HCT116 (cell line): ENCODE data around the gene MCF2L. TPM values are rescaled to one million over a fixed set of nuclear protein-coding genes. Genes with fewer than 3 reads are reported as not detected.

ENCODE experiments used
- ATAC-seq: fragments of 200-7000 bp; cut with Tn5 transposase; 2 replicates; pipeline ENCODE4 v1.9.1; 2020; ENCODE audit warnings: mild to moderate bottlenecking, moderate library complexity
- BruUV-seq: library from RNA; stranded (reverse); fragments of 400-500 nt; replicated peaks from 2 replicates; lab custom pipeline; 2021; lab: Mats Ljungman, UMichigan
- CTCF ChIA-PET: fragments of 300-600 bp; sonication (Branson Sonifier 250); formaldehyde crosslinking; loops from one replicate; lab custom pipeline; 2021; ENCODE audit warnings: antibody characterized with exemption; lab: Charles Lee
- POLR2A ChIA-PET: fragments of 300-600, 350-600 bp; sonication (Branson Sonifier 250); formaldehyde crosslinking; loops from one replicate; lab custom pipeline; 2021; ENCODE audit warnings: antibody characterized with exemption; lab: Charles Lee
- RAD21 ChIA-PET, 2 experiments: fragments of 300-600 bp; sonication (Branson Sonifier 250); formaldehyde crosslinking; loops; one replicate each; lab custom pipeline; 2023; ENCODE audit warnings: low total read pairs in 2 of 2; ENCODE audit not compliant: uncharacterized antibody in 2 of 2, unreplicated experiment in 2 of 2, low non-redundant PET in 1 of 2; lab: Charles Lee
- DNase-seq: peaks from one replicate; pipeline ENCODE4 v3.0.0-alpha.2; 2010; ENCODE audit warnings: low read depth, low spot score
- H2AFZ ChIP-seq: fragments of 200-600 bp; shearing (Covaris generic), sonication (generic); 2 replicates; pipeline ENCODE4 v1.6.1; 2017; ENCODE audit warnings: low read depth, mixed run types, mixed read lengths, antibody characterized with exemption, low read length; ENCODE audit not compliant: poor library complexity, severe bottlenecking
- H3K27ac ChIP-seq: 2 replicates; pipeline ENCODE4 v1.5.1; 2012; ENCODE audit warnings: low read depth, low read length
- H3K27me3 ChIP-seq: fragments of 200-600 bp; sonication (generic); 2 replicates; pipeline ENCODE4 v1.6.1; 2016; ENCODE audit warnings: mixed run types, low read length, mixed read lengths; ENCODE audit not compliant: insufficient read depth
- H3K36me3 ChIP-seq, 2 experiments: fragments of 200-500 bp in 1 of 2; fragments of 200-600 bp in 1 of 2; sonication (Bioruptor generic) in 1 of 2; sonication (generic) in 1 of 2; 2 replicates each; pipeline versions ENCODE4 v1.5.1 to v1.6.1; 2014 to 2016; ENCODE audit warnings: low read length in 2 of 2, inconsistent platforms in 1 of 2, mixed read lengths in 1 of 2, mixed run types in 1 of 2; ENCODE audit not compliant: insufficient read depth in 2 of 2, control insufficient read depth in 1 of 2
- H3K4me1 ChIP-seq, 2 experiments: fragments of 200-600 bp in 1 of 2; sonication (generic) in 1 of 2; 2 replicates each; pipeline versions ENCODE4 v1.5.1 to v1.6.1; 2012 to 2017; ENCODE audit warnings: low read length in 2 of 2, inconsistent platforms in 1 of 2, mild to moderate bottlenecking in 1 of 2, mixed read lengths in 1 of 2, mixed run types in 1 of 2, moderate library complexity in 1 of 2; ENCODE audit not compliant: insufficient read depth in 2 of 2, control insufficient read depth in 1 of 2
- H3K4me2 ChIP-seq: fragments of 200-600 bp; sonication (generic); 2 replicates; pipeline ENCODE4 v1.6.1; 2017; ENCODE audit warnings: mixed run types, low read length, mixed read lengths
- H3K4me3 ChIP-seq, 2 experiments: fragments of 200-600 bp in 1 of 2; sonication (generic) in 1 of 2; replicated peaks in 1 of 2; 2 replicates each; pipeline ENCODE4 v1.5.1; 2011 to 2016; ENCODE audit warnings: low read length in 2 of 2, control low read depth in 1 of 2, low read depth in 1 of 2, mild to moderate bottlenecking in 1 of 2, mixed read lengths in 1 of 2, mixed run types in 1 of 2
- H3K79me2 ChIP-seq: fragments of 200-600 bp; sonication (generic); 2 replicates; pipeline ENCODE4 v1.6.1; 2017; ENCODE audit warnings: mild to moderate bottlenecking, mixed run types, low read length, moderate library complexity, mixed read lengths; ENCODE audit not compliant: insufficient read depth
- H3K9ac ChIP-seq: fragments of 200-600 bp; sonication (generic); 2 replicates; pipeline ENCODE4 v1.6.1; 2016; ENCODE audit warnings: low read length, mixed read lengths
- H3K9me2 ChIP-seq: fragments of 200-600 bp; sonication (generic), shearing (Covaris generic); 2 replicates; pipeline ENCODE4 v1.6.1; 2017; ENCODE audit warnings: mixed run types, mild to moderate bottlenecking, moderate library complexity; ENCODE audit not compliant: insufficient read depth
- H3K9me3 ChIP-seq, 2 experiments: fragments of 200-500 bp in 1 of 2; fragments of 200-600 bp in 1 of 2; sonication (Bioruptor generic) in 1 of 2; sonication (generic) in 1 of 2; 2 replicates each; pipeline ENCODE4 v1.6.1; 2014 to 2017; ENCODE audit warnings: low read length in 2 of 2, mixed read lengths in 2 of 2, inconsistent platforms in 1 of 2, low read depth in 1 of 2, mild to moderate bottlenecking in 1 of 2, mixed run types in 1 of 2, moderate library complexity in 1 of 2; ENCODE audit not compliant: control insufficient read depth in 1 of 2, insufficient read depth in 1 of 2
- H4K20me1 ChIP-seq: fragments of 200-600 bp; sonication (generic), shearing (Covaris generic); 2 replicates; pipeline ENCODE4 v1.6.1; 2017; ENCODE audit warnings: mixed run types, mild to moderate bottlenecking, moderate library complexity; ENCODE audit not compliant: insufficient read depth
- CBX3 ChIP-seq: IDR thresholded peaks from 2 replicates; pipeline ENCODE4 v1.6.1; 2012; ENCODE audit warnings: low read depth
- CEBPB ChIP-seq: IDR thresholded peaks from 2 replicates; pipeline ENCODE4 v1.6.1; 2012; ENCODE audit warnings: low read depth
- CTCF ChIP-seq, 3 experiments: fragments of 200-600 bp in 1 of 3; sonication (generic) in 1 of 3; IDR thresholded peaks in 2 of 3; conservative IDR thresholded peaks in 1 of 3; 2 replicates each; pipeline ENCODE4 v1.5.1; 2012 to 2017; ENCODE audit warnings: low read depth in 2 of 3, low read length in 2 of 3, antibody characterized with exemption in 1 of 3, borderline replicate concordance in 1 of 3, control low read depth in 1 of 3, mild to moderate bottlenecking in 1 of 3, mixed read lengths in 1 of 3, mixed run types in 1 of 3, moderate library complexity in 1 of 3; ENCODE audit not compliant: insufficient read depth in 1 of 3
- EGR1 ChIP-seq: IDR thresholded peaks from 2 replicates; pipeline ENCODE4 v1.6.1; 2012; ENCODE audit warnings: low read depth
- EZH2 ChIP-seq: fragments of 200-600 bp; sonication (generic); IDR thresholded peaks from 2 replicates; pipeline ENCODE4 v1.6.1; 2017; ENCODE audit warnings: antibody characterized with exemption, mixed run types
- EZH2phosphoT487 ChIP-seq: fragments of 200-600 bp; IDR thresholded peaks from 2 replicates; pipeline ENCODE4 v1.6.1; 2018; ENCODE audit warnings: antibody characterized with exemption, borderline replicate concordance
- FOSL1 ChIP-seq: IDR thresholded peaks from 2 replicates; pipeline ENCODE4 v1.6.1; 2012; ENCODE audit warnings: low read depth
- JUND ChIP-seq: IDR thresholded peaks from 2 replicates; pipeline ENCODE4 v1.6.1; 2012
- POLR2A ChIP-seq: IDR thresholded peaks from 2 replicates; pipeline ENCODE4 v1.7.0; 2011; ENCODE audit warnings: borderline replicate concordance; ENCODE audit not compliant: insufficient read depth, insufficient read length; ENCODE audit errors: extremely low read depth
- POLR2AphosphoS5 ChIP-seq: IDR thresholded peaks from 2 replicates; pipeline ENCODE4 v1.6.1; 2011; ENCODE audit warnings: mild to moderate bottlenecking, low read depth, low read length, moderate library complexity
- RAD21 ChIP-seq: IDR thresholded peaks from 2 replicates; pipeline ENCODE4 v1.6.1; 2012; ENCODE audit warnings: low read depth, mild to moderate bottlenecking
- REST ChIP-seq: IDR thresholded peaks from 2 replicates; pipeline ENCODE4 v1.6.1; 2012; ENCODE audit warnings: low read depth
- SP1 ChIP-seq: IDR thresholded peaks from 2 replicates; pipeline ENCODE4 v1.6.1; 2012; ENCODE audit warnings: low read depth
- TCF7L2 ChIP-seq: IDR thresholded peaks from 2 replicates; pipeline ENCODE4 v1.7.0; 2011; ENCODE audit warnings: borderline replicate concordance, inconsistent platforms; ENCODE audit not compliant: insufficient read depth, insufficient read length; ENCODE audit errors: extremely low read depth
- ZBTB33 ChIP-seq: IDR thresholded peaks from 2 replicates; pipeline ENCODE4 v1.6.1; 2011; ENCODE audit warnings: mild to moderate bottlenecking, low read length, moderate library complexity; ENCODE audit not compliant: insufficient replicate concordance; ENCODE audit errors: extremely low read depth
- ZFX ChIP-seq: fragments of 450-650 bp; IDR thresholded peaks from 2 replicates; pipeline ENCODE4 v1.6.1; 2017
- ZNF274 ChIP-seq: fragments of 200-500 bp; sonication (Bioruptor generic); IDR thresholded peaks from 2 replicates; pipeline ENCODE4 v1.6.1; 2014; ENCODE audit warnings: mild to moderate bottlenecking, low read depth, low read length, inconsistent platforms
- intact Hi-C: fragments of 100-400 bp; cut with micrococcal nuclease; formaldehyde crosslinking; loops from 2 replicates; pipeline ENCODE4 v1.10.0; 2022
- total RNA-seq: library from RNA; stranded (reverse); gene quantifications from one replicate; pipeline ENCODE4 v1.2.1, GENCODE V29; 2021; ENCODE audit not compliant: unreplicated experiment

Gene MCF2L
- total RNA-seq, 1 experiment from 2014 or later, result 19.3 TPM

- no peaks in the 10 kb centered on the region for H3K79me2 ChIP-seq
- RAD21 ChIA-PET, result no interaction called here
- POLR2A ChIA-PET, result no interaction called here
- no peak overlapping the region for H2AFZ ChIP-seq
- no peak for DNase-seq
- no peak for ATAC-seq
- no peaks in the 10 kb centered on the region for H3K9me3 ChIP-seq
- no peaks in the 10 kb centered on the region for H3K27me3 ChIP-seq
- no peak overlapping the region for H3K27ac ChIP-seq
- no peak overlapping the region for H3K4me3 ChIP-seq
- no TSS peak for BruUV-seq
- no peaks in the 10 kb centered on the region for H4K20me1 ChIP-seq
- no peaks in the 10 kb centered on the region for H3K4me1 ChIP-seq
- H3K36me3 ChIP-seq, result no peaks in the 10 kb centered on the region
- CTCF ChIA-PET, result no interaction called here
- no peaks in the 10 kb centered on the region for H3K9me2 ChIP-seq
- no peak overlapping the region for H3K9ac ChIP-seq
- H3K4me2 ChIP-seq, result no peak overlapping the region
- TF ChIP-seq EGR1, result no peak
- no peak for TF ChIP-seq REST
- no peak for TF ChIP-seq EZH2phosphoT487
- TF ChIP-seq RAD21, result no peak
- no peak for TF ChIP-seq POLR2A
- no peak for TF ChIP-seq ZFX
- TF ChIP-seq POLR2AphosphoS5, result no peak
- TF ChIP-seq JUND, result no peak
- no peak for TF ChIP-seq EZH2
- no peak for TF ChIP-seq CEBPB
- no peak for TF ChIP-seq ZBTB33
- no peak for TF ChIP-seq FOSL1
- TF ChIP-seq TCF7L2, result no peak
- no peak for TF ChIP-seq SP1
- TF ChIP-seq CBX3, result no peak
- TF ChIP-seq ZNF274, result no peak
- TF ChIP-seq CTCF (IDR thresholded peaks at IDR 0.05 in 2 of 3, conservative IDR thresholded peaks at IDR 0.05 in 1 of 3; ENCODE audit: borderline replicate concordance in 1 of 3, insufficient read depth in 1 of 3, low read depth in 2 of 3, low read length in 2 of 3), result no peak
- intact Hi-C loops, result no loop called here
These were observed 170.6 kb downstream of the MCF2L start for GRCh38 chr13:113139577-113139976.
